ENCODE data around the gene CROCC2. TPM values are rescaled to one million over a fixed set of nuclear protein-coding genes. Genes with fewer than 3 reads are reported as not detected.

CROCC2 gene
- polyA plus RNA-seq, 1 donor (not counting 4 experiments of a cell fraction or from before 2014, with no cell fraction given), result not detected

DNA sequence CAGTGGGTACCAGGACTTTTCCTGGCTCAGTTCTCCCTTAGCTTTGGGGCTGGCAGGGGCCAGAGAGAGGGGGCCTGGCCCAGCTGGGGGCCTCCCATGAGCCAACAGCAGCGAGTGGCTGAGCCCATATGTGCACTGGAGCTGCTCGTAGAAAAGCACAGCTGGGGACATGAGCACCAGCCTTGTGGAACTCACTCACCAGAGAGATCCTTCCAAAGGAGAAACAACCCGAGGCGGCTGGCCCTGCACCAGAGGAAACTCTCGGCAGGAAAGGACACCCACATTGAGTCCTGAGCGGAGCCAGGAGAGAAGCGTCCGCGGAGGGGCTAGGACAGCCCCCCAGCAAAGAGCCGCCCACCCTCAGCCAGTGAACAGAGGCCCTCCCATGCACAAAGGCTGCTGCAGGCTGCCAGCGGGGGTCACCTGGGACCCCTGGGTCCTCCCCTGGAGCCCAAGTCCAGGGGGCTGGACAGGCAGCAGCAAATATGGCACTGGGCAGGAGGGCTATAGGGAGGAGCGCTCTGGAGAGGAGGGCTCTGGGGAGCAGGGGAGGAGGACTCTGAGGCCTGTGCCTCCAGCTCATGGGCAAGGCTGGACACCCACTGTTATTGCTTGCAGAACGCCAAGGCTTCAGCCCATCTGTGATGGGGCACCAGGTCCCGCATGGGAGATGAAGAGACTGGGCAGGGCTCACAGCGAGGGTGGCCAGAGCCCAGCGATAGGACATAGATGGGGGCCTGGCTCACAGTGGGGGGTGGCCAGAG lies 50.2 kb downstream of the CROCC2 start:
- no peaks in the 10 kb centered on the region for H3K9me1 ChIP-seq (ENCODE audit: control insufficient read depth, extremely low read depth, insufficient read depth, low read length)
- H3K4me2 ChIP-seq (ENCODE audit: control insufficient read depth, extremely low read depth, insufficient read depth, low read depth, low read length), result no peak overlapping the region
- peaks cover 38% of the 10 kb centered on the region for H3K27me3 ChIP-seq (ENCODE audit: control insufficient read depth, extremely low read depth, insufficient read depth, low read length)
- TF ChIP-seq, protein P1, sequence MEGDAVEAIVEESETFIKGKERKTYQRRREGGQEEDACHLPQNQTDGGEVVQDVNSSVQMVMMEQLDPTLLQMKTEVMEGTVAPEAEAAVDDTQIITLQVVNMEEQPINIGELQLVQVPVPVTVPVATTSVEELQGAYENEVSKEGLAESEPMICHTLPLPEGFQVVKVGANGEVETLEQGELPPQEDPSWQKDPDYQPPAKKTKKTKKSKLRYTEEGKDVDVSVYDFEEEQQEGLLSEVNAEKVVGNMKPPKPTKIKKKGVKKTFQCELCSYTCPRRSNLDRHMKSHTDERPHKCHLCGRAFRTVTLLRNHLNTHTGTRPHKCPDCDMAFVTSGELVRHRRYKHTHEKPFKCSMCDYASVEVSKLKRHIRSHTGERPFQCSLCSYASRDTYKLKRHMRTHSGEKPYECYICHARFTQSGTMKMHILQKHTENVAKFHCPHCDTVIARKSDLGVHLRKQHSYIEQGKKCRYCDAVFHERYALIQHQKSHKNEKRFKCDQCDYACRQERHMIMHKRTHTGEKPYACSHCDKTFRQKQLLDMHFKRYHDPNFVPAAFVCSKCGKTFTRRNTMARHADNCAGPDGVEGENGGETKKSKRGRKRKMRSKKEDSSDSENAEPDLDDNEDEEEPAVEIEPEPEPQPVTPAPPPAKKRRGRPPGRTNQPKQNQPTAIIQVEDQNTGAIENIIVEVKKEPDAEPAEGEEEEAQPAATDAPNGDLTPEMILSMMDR (optimal IDR thresholded peaks at IDR 0.05 in 1 of 3, IDR thresholded peaks at IDR 0.05 in 1 of 3, conservative IDR thresholded peaks at IDR 0.05 in 1 of 3; ENCODE audit: extremely low read depth in 1 of 3, insufficient read depth in 2 of 3, low read length in 3 of 3), result no peak
- DNase-seq (ENCODE audit: low read depth, low spot score) (no peak), FAIRE-seq (no peak)
- H3K79me2 ChIP-seq (ENCODE audit: control insufficient read depth, insufficient read depth, low read length), result no peaks in the 10 kb centered on the region
- no peaks in the 10 kb centered on the region for H4K20me1 ChIP-seq (ENCODE audit: control insufficient read depth, extremely low read depth, insufficient read depth, low read length)
- no peak overlapping the region for H2AFZ ChIP-seq (ENCODE audit: control insufficient read depth, low read length)
- dilution Hi-C loops (cut with MboI; ENCODE audit: extremely low pct_ligation_motif_present, low sequenced_read_pairs), result no loop called here
- no peaks in the 10 kb centered on the region for H3K36me3 ChIP-seq (ENCODE audit: control insufficient read depth in 2 of 2, extremely low read depth in 1 of 2, insufficient read depth in 2 of 2, low read length in 2 of 2)
- no peaks in the 10 kb centered on the region for H3K9me3 ChIP-seq (ENCODE audit: control insufficient read depth, low read depth, low read length)
- H3K27ac ChIP-seq (ENCODE audit: control insufficient read depth, insufficient read depth, low read length), result no peak overlapping the region
- H3K4me3 ChIP-seq (ENCODE audit: control insufficient read depth in 2 of 3, extremely low read depth in 1 of 3, insufficient read depth in 2 of 3, low read depth in 1 of 3, low read length in 3 of 3), result no peak overlapping the region
- no peak overlapping the region for H3K9ac ChIP-seq (ENCODE audit: control insufficient read depth, extremely low read depth, insufficient read depth, low read length)
- H3K4me1 ChIP-seq (ENCODE audit: control insufficient read depth, extremely low read depth, insufficient read depth, low read length), result no peaks in the 10 kb centered on the region

DNA sequence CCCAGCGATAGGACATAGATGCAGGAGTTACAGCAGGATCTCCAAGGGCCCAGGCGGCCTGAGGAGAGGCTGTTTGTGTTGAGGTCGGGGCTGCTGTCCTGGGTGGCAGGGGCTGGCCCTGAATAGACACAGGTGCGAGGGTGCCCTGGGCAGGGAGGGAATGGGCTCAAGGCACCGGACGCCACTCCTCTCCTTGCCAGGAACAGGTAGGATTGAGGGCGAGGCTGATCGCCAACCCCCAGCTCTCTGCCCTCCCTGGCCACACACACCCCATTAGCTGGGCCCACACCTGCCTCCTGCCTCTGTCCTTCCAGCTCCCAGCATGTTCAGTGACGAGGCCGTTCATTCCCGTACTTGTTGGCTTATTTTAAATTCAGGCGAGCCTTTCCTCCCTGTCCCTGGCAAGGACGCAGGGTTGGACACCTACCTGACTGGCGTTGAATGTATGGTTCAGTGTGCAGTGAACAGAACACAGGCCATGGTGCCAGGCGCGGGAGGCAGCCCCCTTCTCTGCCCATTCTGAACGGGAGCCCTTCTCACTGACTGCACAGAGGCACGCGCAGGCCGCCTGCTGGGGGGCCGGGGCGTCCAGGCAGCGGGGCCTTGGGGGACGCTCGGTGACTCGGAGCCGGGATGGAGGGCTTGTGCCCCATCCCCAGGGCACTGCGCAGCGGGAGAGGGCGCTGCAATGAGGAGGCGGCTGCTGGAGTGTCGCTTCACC lies 51.0 kb downstream of the CROCC2 start:
- DNase-seq (ENCODE audit: low read depth, low spot score) (no peak), FAIRE-seq (no peak)
- peaks cover 38% of the 10 kb centered on the region for H3K27me3 ChIP-seq (ENCODE audit: control insufficient read depth, extremely low read depth, insufficient read depth, low read length)
- H3K9me1 ChIP-seq (ENCODE audit: control insufficient read depth, extremely low read depth, insufficient read depth, low read length), result no peaks in the 10 kb centered on the region
- H4K20me1 ChIP-seq (ENCODE audit: control insufficient read depth, extremely low read depth, insufficient read depth, low read length), result no peaks in the 10 kb centered on the region
- no peaks in the 10 kb centered on the region for H3K4me1 ChIP-seq (ENCODE audit: control insufficient read depth, extremely low read depth, insufficient read depth, low read length)
- H3K79me2 ChIP-seq (ENCODE audit: control insufficient read depth, insufficient read depth, low read length), result no peaks in the 10 kb centered on the region
- H3K9ac ChIP-seq (ENCODE audit: control insufficient read depth, extremely low read depth, insufficient read depth, low read length), result no peak overlapping the region
- dilution Hi-C loops (cut with MboI; ENCODE audit: extremely low pct_ligation_motif_present, low sequenced_read_pairs), result no loop called here
- TF ChIP-seq, protein P1 (optimal IDR thresholded peaks at IDR 0.05 in 1 of 3, IDR thresholded peaks at IDR 0.05 in 1 of 3, conservative IDR thresholded peaks at IDR 0.05 in 1 of 3; ENCODE audit: extremely low read depth in 1 of 3, insufficient read depth in 2 of 3, low read length in 3 of 3), result no peak
- no peak for TF ChIP-seq EZH2 (IDR thresholded peaks at IDR 0.05; ENCODE audit: low read length)
- H3K27ac ChIP-seq (ENCODE audit: control insufficient read depth, insufficient read depth, low read length), result no peak overlapping the region
- H3K36me3 ChIP-seq (ENCODE audit: control insufficient read depth in 2 of 2, extremely low read depth in 1 of 2, insufficient read depth in 2 of 2, low read length in 2 of 2), result no peaks in the 10 kb centered on the region
- H3K9me3 ChIP-seq (ENCODE audit: control insufficient read depth, low read depth, low read length), result no peaks in the 10 kb centered on the region
- H2AFZ ChIP-seq (ENCODE audit: control insufficient read depth, low read length), result no peak overlapping the region
- H3K4me2 ChIP-seq (ENCODE audit: control insufficient read depth, extremely low read depth, insufficient read depth, low read depth, low read length), result no peak overlapping the region
- no peak overlapping the region for H3K4me3 ChIP-seq (ENCODE audit: control insufficient read depth in 2 of 3, extremely low read depth in 1 of 3, insufficient read depth in 2 of 3, low read depth in 1 of 3, low read length in 3 of 3)

All from keratinocyte (primary cell).